Motor neuron (in vitro differentiated cells): ENCODE measurements around the gene PPARG. TPM values are rescaled to one million over a fixed set of nuclear protein-coding genes. Genes with fewer than 3 reads are reported as not detected.

Source experiments
- ATAC-seq, 8 experiments: fragments of 200-7000 bp; cut with Tn5 transposase; replicated peaks in 6 of 8; 2 replicates each; pipeline ENCODE4 v1.8.0; 2021; ENCODE audit warnings: mild to moderate bottlenecking in 8 of 8, moderate library complexity in 8 of 8
- H3K27ac ChIP-seq, 2 donors: fragments of 250-450 bp; sonication (Bioruptor Pico); 2 replicates each; pipeline ENCODE4 v1.9.0; 2021; ENCODE audit warnings: antibody characterized with exemption in 2 of 2, mild to moderate bottlenecking in 2 of 2, moderate library complexity in 1 of 2
- H3K4me1 ChIP-seq, 2 donors: fragments of 250-450 bp; sonication (Bioruptor Pico); replicated peaks in 1 of 2; 2 replicates each; pipeline ENCODE4 v1.6.1; 2021; ENCODE audit warnings: antibody characterized with exemption in 2 of 2, mild to moderate bottlenecking in 2 of 2, moderate library complexity in 1 of 2
- H3K4me3 ChIP-seq, 5 donors: fragments of 250-450 bp; sonication (Bioruptor Pico); 2 replicates each; pipeline ENCODE4 v1.9.0; 2021; ENCODE audit warnings: antibody characterized with exemption in 5 of 5, mild to moderate bottlenecking in 5 of 5, moderate library complexity in 4 of 5
- WGBS, 10 experiments: fragments of 450-650 bp; shearing (Covaris generic); methylation state at CpG; one replicate each; pipeline ENCODE4 v1.0.0; 2022; 5-methylcytosine and 5-hydroxymethylcytosine counted together
- in situ Hi-C, 9 experiments: fragments of 400-800 bp; cut with MboI; loops; one replicate each; pipeline ENCODE4 v1.15.0; 2021; ENCODE audit warnings: low sequenced_read_pairs in 9 of 9, low pct_unique_long_range_greater_than_20kb in 2 of 9; ENCODE audit not compliant: unreplicated experiment in 9 of 9
- total RNA-seq, 8 experiments: library from RNA; unstranded; fragments of 300-600 nt; gene quantifications; 2 replicates each; pipeline versions ENCODE4 v1.2.3 to v1.2.4, GENCODE V29; 2022

PPARG gene
- total RNA-seq, 8 experiments from 2014 or later = 0.31 to 9.9 (median 0.66) TPM; not detected in 1

- ATAC-seq = no peak
- 44 to 99% (median 93%) methylated on average over 5 to 8 of the region's 8 CpGs; no CpG with 5 or more reads in 1 of the 10 experiments for WGBS, 10 experiments
Measured at GRCh38 chr3:12345584-12346494, 57.0 kb downstream of the PPARG start.

GRCh38 chr3:12347301-12347700 lies 58.4 kb downstream of the PPARG start:
- Histone ChIP-seq H3K4me1 (no peaks in the 10 kb centered on the region), H3K27ac (no peak overlapping the region), H3K4me3 (no peak overlapping the region)
- 64 to 100% (median 92%) methylated on average over 3 of the region's 3 CpGs; no CpG with 5 or more reads in 2 of the 10 experiments for WGBS, 10 experiments
- in situ Hi-C loops = no loop called here
- ATAC-seq = no peak

More at GRCh38 chr3:12345584-12346494, 57.0 kb downstream of the PPARG start:
- H3K4me1 ChIP-seq = no peaks in the 10 kb centered on the region
- in situ Hi-C loops = no loop called here
- H3K4me3 ChIP-seq = no peak overlapping the region
- no peak overlapping the region for H3K27ac ChIP-seq

- 45 to 100% (median 82%) methylated on average over 3 to 9 of the region's 9 CpGs for WGBS, 10 experiments
- Histone ChIP-seq H3K27ac (no peak overlapping the region), H3K4me3 (no peak overlapping the region), H3K4me1 (no peaks in the 10 kb centered on the region)
- ATAC-seq = no peak
- in situ Hi-C loops = no loop called here
Measured at GRCh38 chr3:12349895-12350811, 61.3 kb downstream of the PPARG start.

- WGBS, 10 experiments = 0 to 96% (median 74%) methylated on average over 1 to 4 of the region's 4 CpGs
- peak in 1 of 8 experiments; percentile 37 for ATAC-seq
- Histone ChIP-seq H3K4me3 (no peak overlapping the region), H3K4me1 (no peaks in the 10 kb centered on the region), H3K27ac (no peak overlapping the region)
- in situ Hi-C loops = no loop called here
Measured at GRCh38 chr3:12351145-12351544, 62.3 kb downstream of the PPARG start.

- 22 to 100% (median 90%) methylated on average over 1 to 2 of the region's 2 CpGs for WGBS, 10 experiments
- Histone ChIP-seq H3K4me3 (no peak overlapping the region), H3K4me1 (no peaks in the 10 kb centered on the region), H3K27ac (no peak overlapping the region)
- in situ Hi-C loops = no loop called here
- ATAC-seq = no peak
Measured at GRCh38 chr3:12352253-12352652, 63.4 kb downstream of the PPARG start.

GRCh38 chr3:12352755-12353154 lies 63.9 kb downstream of the PPARG start:
- in situ Hi-C loops = no loop called here
- H3K27ac ChIP-seq = no peak overlapping the region
- no peak overlapping the region for H3K4me3 ChIP-seq
- no peaks in the 10 kb centered on the region for H3K4me1 ChIP-seq
- ATAC-seq = no peak

GRCh38 chr3:12353796-12354525 lies 65.1 kb downstream of the PPARG start:
- 0 to 100% (median 61%) methylated on average over 1 to 7 of the region's 7 CpGs; no CpG with 5 or more reads in 1 of the 10 experiments for WGBS, 10 experiments
- in situ Hi-C loops = no loop called here
- ATAC-seq = peak in 1 of 8 experiments; percentile 70

GRCh38 chr3:12356175-12356574 lies 67.3 kb downstream of the PPARG start:
- in situ Hi-C loops = no loop called here
- Histone ChIP-seq H3K27ac (no peak overlapping the region), H3K4me3 (no peak overlapping the region), H3K4me1 (no peaks in the 10 kb centered on the region)
- ATAC-seq = no peak
- 15 to 89% (median 79%) methylated on average over 1 to 5 of the region's 5 CpGs for WGBS, 10 experiments

More at GRCh38 chr3:12353796-12354525, 65.1 kb downstream of the PPARG start:
- Histone ChIP-seq H3K27ac (no peak overlapping the region), H3K4me3 (no peak overlapping the region), H3K4me1 (no peaks in the 10 kb centered on the region)

GRCh38 chr3:12356996-12357395 lies 68.1 kb downstream of the PPARG start:
- in situ Hi-C loops = no loop called here
- WGBS, 10 experiments = 36 to 100% (median 91%) methylated on average over 1 to 4 of the region's 7 CpGs; no CpG with 5 or more reads in 3 of the 10 experiments
- ATAC-seq = no peak
- Histone ChIP-seq H3K4me1 (no peaks in the 10 kb centered on the region), H3K27ac (no peak overlapping the region), H3K4me3 (no peak overlapping the region)

GRCh38 chr3:12357456-12357855 lies 68.6 kb downstream of the PPARG start:
- Histone ChIP-seq H3K27ac (no peak overlapping the region), H3K4me3 (no peak overlapping the region), H3K4me1 (no peaks in the 10 kb centered on the region)
- in situ Hi-C loops = no loop called here
- no peak for ATAC-seq
- WGBS, 10 experiments = 13 to 96% (median 83%) methylated on average over 1 to 3 of the region's 3 CpGs

- ATAC-seq = no peak
- WGBS, 10 experiments = 23 to 84% (median 55%) methylated on average over 4 to 6 of the region's 6 CpGs
- Histone ChIP-seq H3K4me3 (no peak overlapping the region), H3K27ac (no peak overlapping the region), H3K4me1 (no peaks in the 10 kb centered on the region)
- in situ Hi-C loops = no loop called here
Measured at GRCh38 chr3:12363397-12364195, 74.7 kb downstream of the PPARG start.

GRCh38 chr3:12367346-12367745 lies 78.5 kb downstream of the PPARG start:
- Histone ChIP-seq H3K27ac (no peak overlapping the region), H3K4me3 (no peak overlapping the region), H3K4me1 (no peaks in the 10 kb centered on the region)
- WGBS, 10 experiments = 41 to 95% (median 79%) methylated on average over 1 to 3 of the region's 3 CpGs
- ATAC-seq = no peak
- in situ Hi-C loops = no loop called here
